ENCODE data around the gene CSNK1A1.

DNA sequence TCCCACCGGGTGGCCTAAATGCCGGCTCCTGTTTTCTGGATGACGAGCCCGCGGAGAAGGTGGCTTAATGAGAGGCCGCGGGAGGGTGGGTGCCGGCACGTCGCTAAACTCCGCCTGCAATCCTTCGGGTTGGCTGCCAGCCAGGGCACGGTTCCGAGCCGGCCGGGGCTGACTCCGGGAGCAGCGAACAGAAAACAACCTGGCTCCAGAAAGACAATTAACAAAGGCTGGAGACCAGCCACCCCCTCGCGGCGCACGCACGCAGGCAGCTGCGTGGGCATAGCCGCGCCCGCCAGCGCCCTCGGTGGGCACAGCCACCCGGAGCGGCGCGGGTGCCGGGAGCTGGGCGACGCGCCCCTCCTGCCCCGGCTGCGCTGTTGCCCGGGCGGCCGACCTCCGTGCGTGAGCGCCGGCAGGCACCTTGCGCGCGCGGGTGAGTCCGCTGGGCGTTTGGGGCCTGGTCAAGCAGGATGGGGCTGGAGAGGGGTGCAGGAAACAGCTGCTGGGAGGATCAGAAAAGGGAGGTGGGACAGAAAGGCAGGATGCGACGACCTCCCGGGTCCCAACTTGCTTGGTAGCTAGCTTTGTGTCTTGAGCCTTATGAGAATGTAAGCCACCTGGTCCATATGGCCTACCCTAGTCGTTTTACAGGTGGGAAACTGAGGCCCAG, 30.1 kb upstream of the CSNK1A1 start, which contains the start of gene ARHGEF37:
- TF ChIP-seq, protein P1, sequence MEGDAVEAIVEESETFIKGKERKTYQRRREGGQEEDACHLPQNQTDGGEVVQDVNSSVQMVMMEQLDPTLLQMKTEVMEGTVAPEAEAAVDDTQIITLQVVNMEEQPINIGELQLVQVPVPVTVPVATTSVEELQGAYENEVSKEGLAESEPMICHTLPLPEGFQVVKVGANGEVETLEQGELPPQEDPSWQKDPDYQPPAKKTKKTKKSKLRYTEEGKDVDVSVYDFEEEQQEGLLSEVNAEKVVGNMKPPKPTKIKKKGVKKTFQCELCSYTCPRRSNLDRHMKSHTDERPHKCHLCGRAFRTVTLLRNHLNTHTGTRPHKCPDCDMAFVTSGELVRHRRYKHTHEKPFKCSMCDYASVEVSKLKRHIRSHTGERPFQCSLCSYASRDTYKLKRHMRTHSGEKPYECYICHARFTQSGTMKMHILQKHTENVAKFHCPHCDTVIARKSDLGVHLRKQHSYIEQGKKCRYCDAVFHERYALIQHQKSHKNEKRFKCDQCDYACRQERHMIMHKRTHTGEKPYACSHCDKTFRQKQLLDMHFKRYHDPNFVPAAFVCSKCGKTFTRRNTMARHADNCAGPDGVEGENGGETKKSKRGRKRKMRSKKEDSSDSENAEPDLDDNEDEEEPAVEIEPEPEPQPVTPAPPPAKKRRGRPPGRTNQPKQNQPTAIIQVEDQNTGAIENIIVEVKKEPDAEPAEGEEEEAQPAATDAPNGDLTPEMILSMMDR (IDR thresholded peaks at IDR 0.05): peak in 3 of 4 experiments; percentile 8 to 25 (median 22)
- peak; percentile 71 to 74 for TF ChIP-seq POLR2A (IDR thresholded peaks at IDR 0.05)
- peak; percentile 46 for TF ChIP-seq POLR2AphosphoS5 (IDR thresholded peaks at IDR 0.05)

Data from gastroesophageal sphincter (tissue), 3 donors.